ENCODE measurements around the gene LUC7L3. TPM values are rescaled to one million over a fixed set of nuclear protein-coding genes. Genes with fewer than 3 reads are reported as not detected.

The LUC7L3 gene
- total and polyA plus RNA-seq, 2 experiments from 2014 or later = 69.3 to 501 TPM

- H3K36me3 Mint-ChIP-seq (ENCODE audit: low read depth) = no peaks in the 10 kb centered on the region
- H3K27me3 ChIP-seq (ENCODE audit: insufficient read depth) = no peaks in the 10 kb centered on the region
- H4K20me1 ChIP-seq (replicated peaks; ENCODE audit: insufficient read depth) = no peaks in the 10 kb centered on the region
- no peak overlapping the region for H3K4me3 ChIP-seq
- no peak overlapping the region for H3K4me2 ChIP-seq
- H3K36me3 ChIP-seq (ENCODE audit: insufficient read depth) = no peaks in the 10 kb centered on the region
- H3K79me2 ChIP-seq (replicated peaks; ENCODE audit: insufficient read depth) = no peaks in the 10 kb centered on the region
- DNase-seq (ENCODE audit: low spot score) = no peak
- H3K4me3 Mint-ChIP-seq = no peak overlapping the region
- no peak overlapping the region for H3K27ac ChIP-seq (ENCODE audit: low read depth)
- H3K9me3 Mint-ChIP-seq = no peaks in the 10 kb centered on the region
- H3K9me2 ChIP-seq (ENCODE audit: insufficient read depth) = no peaks in the 10 kb centered on the region
- no peaks in the 10 kb centered on the region for H3F3A ChIP-seq (replicated peaks; ENCODE audit: low read depth)
- no peak overlapping the region for H3K27ac Mint-ChIP-seq
- ATAC-seq = no peak
- TF ChIP-seq ZNF331 (CRISPR knock-in tag; IDR thresholded peaks at IDR 0.05; ENCODE audit: low read depth) (no peak), ZNF114 (CRISPR knock-in tag; IDR thresholded peaks at IDR 0.05) (no peak), EZH2 (IDR thresholded peaks at IDR 0.05; ENCODE audit: low read depth, unreplicated experiment) (no peak), REST (IDR thresholded peaks at IDR 0.05; ENCODE audit: unreplicated experiment) (no peak), EZH2phosphoT487 (IDR thresholded peaks at IDR 0.05; ENCODE audit: unreplicated experiment) (no peak), ZNF462 (CRISPR knock-in tag; IDR thresholded peaks at IDR 0.05) (no peak), POLR2AphosphoS5 (IDR thresholded peaks at IDR 0.05; ENCODE audit: low read depth) (no peak), NANOG (IDR thresholded peaks at IDR 0.05; ENCODE audit: borderline replicate concordance) (no peak), STAT1 (IDR thresholded peaks at IDR 0.05; ENCODE audit: unreplicated experiment) (no peak), CTCF (conservative IDR thresholded peaks at IDR 0.05; ENCODE audit: low read depth in 2 of 2) (no peak), JUNB (IDR thresholded peaks at IDR 0.05; ENCODE audit: unreplicated experiment) (no peak), ETS1 (IDR thresholded peaks at IDR 0.05) (no peak), CREB1 (CRISPR knock-in tag; IDR thresholded peaks at IDR 0.05; ENCODE audit: low read depth) (no peak)
- peaks cover 9% of the 10 kb centered on the region for H3K27me3 Mint-ChIP-seq (ENCODE audit: insufficient read depth, low read depth, poor library complexity)
- peaks cover 2% of the 10 kb centered on the region; the same call in 2 of the 3 replicates for H3K4me1 Mint-ChIP-seq
- H2AFZ ChIP-seq = peak overlapping the region; percentile 78; the same call in 1 of the 2 replicates
- H3K4me1 ChIP-seq (ENCODE audit: insufficient read depth) = no peaks in the 10 kb centered on the region
Measured at GRCh38 chr17:50778471-50778870, 59.1 kb downstream of the LUC7L3 start.

Data from GM23338 (cell line).